ENCODE data around the gene NTN4.

The NTN4 gene

DNA sequence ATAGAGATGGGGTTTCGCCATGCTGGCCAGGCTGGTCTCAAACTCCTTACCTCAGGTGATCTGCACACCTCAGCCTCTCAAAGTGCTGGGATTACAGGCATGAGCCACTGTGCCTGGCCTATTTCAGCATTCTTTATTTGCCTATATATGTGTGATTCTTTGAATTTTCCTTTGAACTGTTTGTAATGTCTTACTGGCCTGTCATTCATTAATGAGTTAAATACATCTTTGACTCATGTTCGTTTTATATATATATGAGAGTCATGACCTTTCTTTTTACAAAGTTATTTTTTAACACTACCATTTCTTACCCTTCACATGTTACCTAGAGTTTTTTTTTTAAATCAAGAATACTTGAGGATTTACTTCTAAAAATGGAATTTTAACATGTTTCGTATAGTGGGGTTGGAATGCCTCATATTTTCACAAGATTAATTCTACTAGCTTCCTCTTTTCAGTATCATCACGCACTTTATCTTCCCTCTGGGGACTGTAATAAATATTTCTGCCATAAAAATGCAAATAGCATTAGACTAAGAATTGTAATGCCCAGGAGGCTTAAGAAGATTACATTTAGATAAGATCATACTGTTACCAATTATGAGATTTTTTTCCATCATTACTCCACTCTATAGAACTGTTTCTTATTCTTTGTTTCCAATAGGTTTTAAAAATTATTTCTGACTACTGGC, 66.7 kb downstream of the NTN4 start:
- DNase-seq (ENCODE audit: low spot score) (no peak), ATAC-seq (ENCODE audit: low read depth) (no peak)
- Histone ChIP-seq H3K27me3 (ENCODE audit: insufficient read depth, poor library complexity, severe bottlenecking) (no peaks in the 10 kb centered on the region), H3K9me3 (ENCODE audit: severe bottlenecking) (no peaks in the 10 kb centered on the region), H3K27ac (ENCODE audit: poor library complexity, severe bottlenecking) (no peak overlapping the region), H3K4me3 (ENCODE audit: severe bottlenecking) (no peak overlapping the region), H3K4me1 (ENCODE audit: insufficient read depth, poor library complexity, severe bottlenecking) (peaks cover 7% of the 10 kb centered on the region), H3K36me3 (ENCODE audit: low read depth) (peaks cover 11% of the 10 kb centered on the region; the same call in 1 of the 2 replicates)
- TF ChIP-seq, protein P1, sequence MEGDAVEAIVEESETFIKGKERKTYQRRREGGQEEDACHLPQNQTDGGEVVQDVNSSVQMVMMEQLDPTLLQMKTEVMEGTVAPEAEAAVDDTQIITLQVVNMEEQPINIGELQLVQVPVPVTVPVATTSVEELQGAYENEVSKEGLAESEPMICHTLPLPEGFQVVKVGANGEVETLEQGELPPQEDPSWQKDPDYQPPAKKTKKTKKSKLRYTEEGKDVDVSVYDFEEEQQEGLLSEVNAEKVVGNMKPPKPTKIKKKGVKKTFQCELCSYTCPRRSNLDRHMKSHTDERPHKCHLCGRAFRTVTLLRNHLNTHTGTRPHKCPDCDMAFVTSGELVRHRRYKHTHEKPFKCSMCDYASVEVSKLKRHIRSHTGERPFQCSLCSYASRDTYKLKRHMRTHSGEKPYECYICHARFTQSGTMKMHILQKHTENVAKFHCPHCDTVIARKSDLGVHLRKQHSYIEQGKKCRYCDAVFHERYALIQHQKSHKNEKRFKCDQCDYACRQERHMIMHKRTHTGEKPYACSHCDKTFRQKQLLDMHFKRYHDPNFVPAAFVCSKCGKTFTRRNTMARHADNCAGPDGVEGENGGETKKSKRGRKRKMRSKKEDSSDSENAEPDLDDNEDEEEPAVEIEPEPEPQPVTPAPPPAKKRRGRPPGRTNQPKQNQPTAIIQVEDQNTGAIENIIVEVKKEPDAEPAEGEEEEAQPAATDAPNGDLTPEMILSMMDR (IDR thresholded peaks at IDR 0.05; ENCODE audit: poor library complexity, severe bottlenecking) = no peak

DNA sequence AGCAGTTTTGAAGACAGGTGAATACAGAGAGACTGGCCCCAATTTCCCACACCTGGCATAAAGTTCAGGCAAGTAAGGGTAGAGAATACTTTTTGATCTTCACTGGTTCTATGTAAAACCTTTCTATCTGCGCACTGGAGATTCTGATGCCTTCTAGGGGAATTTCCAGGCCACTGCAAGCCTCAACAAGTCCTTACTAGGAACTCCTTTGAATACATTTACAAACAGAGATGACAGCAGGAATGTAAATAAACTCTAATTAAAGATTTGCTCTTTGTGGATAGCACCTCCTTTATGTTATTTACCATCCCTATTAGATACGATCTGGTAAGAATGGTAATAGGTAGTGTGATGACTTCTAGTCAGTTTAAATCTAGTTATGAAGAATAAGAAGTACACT, 69.2 kb downstream of the NTN4 start:
- TF ChIP-seq, protein P1 (IDR thresholded peaks at IDR 0.05; ENCODE audit: poor library complexity, severe bottlenecking) = peak; percentile 36
- H3K9me3 ChIP-seq (ENCODE audit: severe bottlenecking) = no peaks in the 10 kb centered on the region
- H3K36me3 ChIP-seq (ENCODE audit: low read depth) = no peaks in the 10 kb centered on the region
- no peak overlapping the region for H3K27ac ChIP-seq (ENCODE audit: poor library complexity, severe bottlenecking)
- no peak overlapping the region for H3K4me3 ChIP-seq (ENCODE audit: severe bottlenecking)
- ATAC-seq (ENCODE audit: low read depth) (peak; percentile 66), DNase-seq (ENCODE audit: low spot score) (no peak)
- peaks cover 7% of the 10 kb centered on the region for H3K4me1 ChIP-seq (ENCODE audit: insufficient read depth, poor library complexity, severe bottlenecking)
- no peaks in the 10 kb centered on the region for H3K27me3 ChIP-seq (ENCODE audit: insufficient read depth, poor library complexity, severe bottlenecking)

DNA sequence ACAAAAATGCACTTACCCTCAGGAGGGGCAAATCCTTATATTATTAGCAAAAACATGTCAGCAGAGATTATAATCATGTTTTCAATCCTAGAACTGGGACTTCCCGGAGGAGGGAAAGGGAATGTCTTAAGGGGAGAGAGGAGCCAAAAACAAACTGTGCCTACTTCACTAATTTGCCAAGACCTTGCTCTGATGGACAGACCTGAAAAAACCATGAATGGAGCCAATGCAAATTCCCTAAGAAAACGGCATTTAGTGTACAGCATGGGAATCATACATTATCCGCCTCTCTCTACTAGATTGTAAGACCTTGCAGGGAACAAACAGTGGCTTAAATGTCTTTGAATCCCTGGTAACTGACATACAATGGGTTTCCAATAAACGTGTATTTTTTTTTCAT, 70.4 kb downstream of the NTN4 start:
- ATAC-seq (ENCODE audit: low read depth) (no peak), DNase-seq (ENCODE audit: low spot score) (no peak)
- Histone ChIP-seq H3K36me3 (ENCODE audit: low read depth) (no peaks in the 10 kb centered on the region), H3K4me3 (ENCODE audit: severe bottlenecking) (no peak overlapping the region), H3K9me3 (ENCODE audit: severe bottlenecking) (no peaks in the 10 kb centered on the region), H3K27ac (ENCODE audit: poor library complexity, severe bottlenecking) (no peak overlapping the region), H3K27me3 (ENCODE audit: insufficient read depth, poor library complexity, severe bottlenecking) (no peaks in the 10 kb centered on the region), H3K4me1 (ENCODE audit: insufficient read depth, poor library complexity, severe bottlenecking) (peaks cover 7% of the 10 kb centered on the region)
- TF ChIP-seq, protein P1 (IDR thresholded peaks at IDR 0.05; ENCODE audit: poor library complexity, severe bottlenecking) = no peak

DNA sequence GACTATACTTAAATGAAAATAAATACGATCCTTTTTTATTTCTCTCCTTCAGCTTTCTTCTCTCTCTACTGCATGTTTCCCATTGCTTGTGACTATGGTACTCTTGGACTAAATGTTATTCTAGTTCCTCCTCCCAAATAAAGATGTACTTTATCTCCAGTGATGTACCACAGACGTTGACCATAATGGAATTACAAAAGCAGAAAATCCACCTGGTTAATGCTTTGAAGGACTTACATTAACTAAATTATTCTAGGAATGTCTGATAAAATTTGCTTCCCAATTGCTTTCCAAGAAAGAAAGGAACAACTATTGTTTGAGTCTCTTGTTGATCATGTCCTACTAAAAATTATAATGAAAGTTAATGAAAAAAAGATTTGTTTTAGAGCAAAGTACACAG, 71.8 kb downstream of the NTN4 start:
- no peak overlapping the region for H3K4me3 ChIP-seq (ENCODE audit: severe bottlenecking)
- no peak for ATAC-seq (ENCODE audit: low read depth)
- H3K9me3 ChIP-seq (ENCODE audit: severe bottlenecking) = no peaks in the 10 kb centered on the region
- TF ChIP-seq, protein P1 (IDR thresholded peaks at IDR 0.05; ENCODE audit: poor library complexity, severe bottlenecking) = no peak
- peaks cover 7% of the 10 kb centered on the region for H3K4me1 ChIP-seq (ENCODE audit: insufficient read depth, poor library complexity, severe bottlenecking)
- H3K27me3 ChIP-seq (ENCODE audit: insufficient read depth, poor library complexity, severe bottlenecking) = no peaks in the 10 kb centered on the region
- no peaks in the 10 kb centered on the region; the same call in 1 of the 2 replicates for H3K36me3 ChIP-seq (ENCODE audit: low read depth)
- H3K27ac ChIP-seq (ENCODE audit: poor library complexity, severe bottlenecking) = no peak overlapping the region
- no peak for DNase-seq (ENCODE audit: low spot score)

DNA sequence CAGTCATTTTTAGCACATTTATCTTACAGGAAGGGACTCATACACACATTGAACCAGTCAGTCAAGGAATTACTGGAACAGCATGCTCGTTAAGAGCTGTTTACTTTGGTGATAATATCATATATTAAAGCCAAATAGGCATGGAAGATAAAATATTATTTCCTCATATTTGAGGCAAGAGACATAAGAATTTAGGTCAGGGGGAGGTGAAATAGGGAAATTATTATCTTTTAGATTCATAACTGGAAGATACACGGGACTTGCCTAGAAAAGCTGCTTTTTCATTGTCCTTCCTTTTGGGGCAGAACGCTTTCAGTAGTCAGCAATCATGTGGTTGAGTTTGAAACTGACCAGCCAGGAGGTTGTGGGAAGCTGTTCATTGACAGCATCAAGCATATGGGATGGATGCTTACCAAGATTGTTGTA, 72.5 kb downstream of the NTN4 start:
- no peak for DNase-seq (ENCODE audit: low spot score)
- ATAC-seq (ENCODE audit: low read depth) = no peak
- Histone ChIP-seq H3K9me3 (ENCODE audit: severe bottlenecking) (no peaks in the 10 kb centered on the region), H3K36me3 (ENCODE audit: low read depth) (peaks cover under 1% of the 10 kb centered on the region), H3K27ac (ENCODE audit: poor library complexity, severe bottlenecking) (no peak overlapping the region), H3K27me3 (ENCODE audit: insufficient read depth, poor library complexity, severe bottlenecking) (no peaks in the 10 kb centered on the region), H3K4me1 (ENCODE audit: insufficient read depth, poor library complexity, severe bottlenecking) (peaks cover 7% of the 10 kb centered on the region), H3K4me3 (ENCODE audit: severe bottlenecking) (no peak overlapping the region)
- TF ChIP-seq, protein P1 (IDR thresholded peaks at IDR 0.05; ENCODE audit: poor library complexity, severe bottlenecking) = no peak

All from RWPE2 (cell line).